ENCODE data around the gene KCNIP1. TPM values are rescaled to one million over a fixed set of nuclear protein-coding genes. Genes with fewer than 3 reads are reported as not detected.

Gene KCNIP1
- total and polyA plus RNA-seq, 8 donors = 0.20 to 0.73 (median 0.31) TPM; not detected in 3

GRCh38 chr5:170499621-170500020 lies 4.2 kb upstream of the KCNIP1 start:
- DNase-seq = no peak
- Histone ChIP-seq H3K36me3 (no peaks in the 10 kb centered on the region), H3K27me3 (peaks cover 0 to 57% (median 16%) of the 10 kb centered on the region in 3 donors), H3K4me1 (peaks cover 0 to 9% (median 8%) of the 10 kb centered on the region in 4 donors), H3K9me3 (peaks cover 0 to 5% (median 2%) of the 10 kb centered on the region in 4 donors), H3K27ac (no peak overlapping the region), H3K4me3 (no peak overlapping the region)
- intact Hi-C loops (cut with DNase I; ENCODE audit: low total_unique reads) = no loop called here
- TF ChIP-seq EP300 (IDR thresholded peaks at IDR 0.05) = no peak
- TF ChIP-seq POLR2A (IDR thresholded peaks at IDR 0.05) = no peak
- no peak for TF ChIP-seq CTCF (IDR thresholded peaks at IDR 0.05)
- no peak for TF ChIP-seq POLR2AphosphoS5 (IDR thresholded peaks at IDR 0.05)
- WGBS, 5 donors = 94 to 97% (median 97%) methylated on average over 2 of the region's 2 CpGs

DNA sequence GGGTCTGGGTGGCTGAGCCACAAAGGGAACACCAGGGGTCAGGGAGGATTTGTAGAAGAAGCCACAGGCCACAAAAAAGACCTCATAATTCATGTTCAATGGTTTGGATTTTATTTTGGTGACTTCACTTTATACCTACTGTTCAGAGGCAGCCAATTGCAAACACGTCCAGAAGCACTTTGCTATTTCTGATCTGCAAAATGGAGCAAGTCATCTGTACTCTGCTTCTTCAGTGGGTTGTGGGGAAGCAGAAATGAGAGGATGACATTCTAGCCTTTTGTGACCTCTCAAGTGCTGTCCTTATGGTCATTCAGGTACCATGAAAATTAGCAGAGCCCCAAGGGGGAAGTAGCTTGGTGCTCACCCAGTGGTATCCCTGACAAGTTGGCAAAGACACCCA lies 2.5 kb upstream of the KCNIP1 start:
- DNase-seq = no peak
- TF ChIP-seq EP300 (IDR thresholded peaks at IDR 0.05) = no peak
- TF ChIP-seq CTCF (IDR thresholded peaks at IDR 0.05) = no peak
- TF ChIP-seq POLR2AphosphoS5 (IDR thresholded peaks at IDR 0.05) = no peak
- TF ChIP-seq POLR2A (IDR thresholded peaks at IDR 0.05) = no peak
- H3K36me3 ChIP-seq = no peaks in the 10 kb centered on the region
- 74 to 90% (median 80%) methylated on average over 1 of the region's 1 CpG for WGBS, 5 donors
- H3K4me1 ChIP-seq = peaks cover 0 to 9% (median 8%) of the 10 kb centered on the region in 4 donors
- peaks cover 0 to 67% (median 18%) of the 10 kb centered on the region in 3 donors for H3K27me3 ChIP-seq
- intact Hi-C loops (cut with DNase I; ENCODE audit: low total_unique reads) = no loop called here
- H3K9me3 ChIP-seq = peaks cover 0 to 5% (median 2%) of the 10 kb centered on the region in 4 donors
- H3K4me3 ChIP-seq = no peak overlapping the region
- H3K27ac ChIP-seq = no peak overlapping the region

DNA sequence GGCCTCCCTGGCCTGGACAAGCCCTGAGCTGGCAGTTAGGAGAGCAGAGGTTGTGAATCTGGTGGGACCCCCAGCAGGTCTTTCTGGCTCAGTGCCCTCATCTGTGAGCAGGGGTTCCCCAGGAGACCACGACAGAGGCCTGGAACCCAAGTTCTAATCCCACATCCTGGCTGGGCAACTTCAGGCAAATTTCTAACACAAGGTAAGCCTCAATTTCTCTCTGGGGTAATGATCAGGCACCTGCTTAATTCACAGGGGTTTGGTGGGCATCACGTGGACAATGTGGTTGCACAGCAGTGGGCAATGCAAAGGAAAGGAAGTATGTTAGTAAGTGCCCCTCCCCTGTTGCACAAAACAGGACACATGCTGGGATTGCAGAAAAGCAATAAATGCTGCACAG lies 1.9 kb upstream of the KCNIP1 start:
- no peak for TF ChIP-seq POLR2AphosphoS5 (IDR thresholded peaks at IDR 0.05)
- TF ChIP-seq POLR2A (IDR thresholded peaks at IDR 0.05) = no peak
- TF ChIP-seq EP300 (IDR thresholded peaks at IDR 0.05) = no peak
- H3K36me3 ChIP-seq = no peaks in the 10 kb centered on the region
- H3K4me1 ChIP-seq = peaks cover 0 to 9% (median 8%) of the 10 kb centered on the region in 4 donors
- DNase-seq = no peak
- WGBS, 5 donors = 58 to 73% (median 70%) methylated on average over 2 of the region's 2 CpGs
- intact Hi-C loops (cut with DNase I; ENCODE audit: low total_unique reads) = no loop called here
- no peak overlapping the region for H3K4me3 ChIP-seq
- peaks cover 0 to 68% (median 18%) of the 10 kb centered on the region in 3 donors for H3K27me3 ChIP-seq
- H3K27ac ChIP-seq = no peak overlapping the region
- peaks cover 0 to 5% (median 2%) of the 10 kb centered on the region in 4 donors for H3K9me3 ChIP-seq

DNA sequence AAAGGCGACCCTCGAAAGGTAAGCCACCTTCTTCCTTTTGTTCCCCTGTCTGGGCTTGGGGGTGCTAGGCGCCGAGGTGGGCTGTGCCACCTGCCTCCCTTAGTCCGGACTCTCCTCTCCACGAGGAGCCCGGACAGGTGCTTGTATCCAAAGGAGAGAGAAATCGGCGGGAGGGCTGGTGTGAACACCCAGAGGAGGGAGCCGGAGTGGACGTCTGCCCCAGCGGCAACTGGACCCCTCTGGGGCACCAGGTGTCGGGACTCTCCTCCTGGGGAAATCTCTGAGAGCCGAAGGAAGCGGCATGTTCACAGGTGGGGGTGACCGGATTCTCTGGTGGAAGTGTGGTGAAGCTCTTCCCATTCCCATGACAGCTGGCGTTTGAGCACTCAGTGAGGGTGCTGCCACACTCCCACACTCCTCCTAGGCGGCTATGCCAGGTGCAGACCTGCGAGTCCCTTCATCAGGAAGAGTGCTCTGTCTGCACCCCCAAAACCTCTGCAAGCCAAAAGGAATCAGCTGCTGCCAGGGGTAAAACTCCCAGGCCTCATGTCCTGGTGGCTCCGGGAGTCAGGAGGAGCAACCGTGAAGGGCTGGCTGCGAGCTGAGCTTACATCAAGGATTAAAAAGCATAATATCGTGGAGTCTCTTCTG lies 921 bp downstream of the KCNIP1 start:
- peaks cover 0 to 5% (median 2%) of the 10 kb centered on the region in 4 donors for H3K9me3 ChIP-seq
- peaks cover 0 to 9% (median 8%) of the 10 kb centered on the region in 4 donors for H3K4me1 ChIP-seq
- DNase-seq = no peak
- H3K36me3 ChIP-seq = no peaks in the 10 kb centered on the region
- TF ChIP-seq CTCF (IDR thresholded peaks at IDR 0.05) = no peak
- no peak for TF ChIP-seq EP300 (IDR thresholded peaks at IDR 0.05)
- no peak for TF ChIP-seq POLR2A (IDR thresholded peaks at IDR 0.05)
- no peak for TF ChIP-seq POLR2AphosphoS5 (IDR thresholded peaks at IDR 0.05)
- WGBS, 5 donors = 78 to 82% (median 80%) methylated on average over 21 to 23 of the region's 23 CpGs
- H3K4me3 ChIP-seq = no peak overlapping the region
- intact Hi-C loops (cut with DNase I; ENCODE audit: low total_unique reads) = no loop called here
- no peak overlapping the region for H3K27ac ChIP-seq
- peaks cover 0 to 70% (median 18%) of the 10 kb centered on the region in 3 donors for H3K27me3 ChIP-seq

- Histone ChIP-seq H3K9me3 (no peaks in the 10 kb centered on the region), H3K36me3 (no peaks in the 10 kb centered on the region), H3K4me1 (peaks cover 0 to 9% (median 8%) of the 10 kb centered on the region in 4 donors), H3K4me3 (no peak overlapping the region), H3K27ac (no peak overlapping the region), H3K27me3 (peaks cover 0 to 49% (median 14%) of the 10 kb centered on the region in 3 donors)
- WGBS, 5 donors = 66 to 88% (median 85%) methylated on average over 5 of the region's 5 CpGs
- DNase-seq = no peak
- intact Hi-C loops (cut with DNase I; ENCODE audit: low total_unique reads) = no loop called here
- TF ChIP-seq EP300 (IDR thresholded peaks at IDR 0.05) (no peak), POLR2AphosphoS5 (IDR thresholded peaks at IDR 0.05) (no peak), CTCF (IDR thresholded peaks at IDR 0.05) (no peak), POLR2A (IDR thresholded peaks at IDR 0.05) (no peak)
Measured at GRCh38 chr5:170508036-170508435, 4.2 kb downstream of the KCNIP1 start.

Measured in stomach (tissue), 9 donors.